ENCODE measurements around the gene LRRC74A. TPM values are rescaled to one million over a fixed set of nuclear protein-coding genes. Genes with fewer than 3 reads are reported as not detected.

LRRC74A gene
- total and polyA plus RNA-seq, 10 of the 15 experiments (the other 5 are each of a cell fraction or from before 2014, with no cell fraction given): not detected

DNA sequence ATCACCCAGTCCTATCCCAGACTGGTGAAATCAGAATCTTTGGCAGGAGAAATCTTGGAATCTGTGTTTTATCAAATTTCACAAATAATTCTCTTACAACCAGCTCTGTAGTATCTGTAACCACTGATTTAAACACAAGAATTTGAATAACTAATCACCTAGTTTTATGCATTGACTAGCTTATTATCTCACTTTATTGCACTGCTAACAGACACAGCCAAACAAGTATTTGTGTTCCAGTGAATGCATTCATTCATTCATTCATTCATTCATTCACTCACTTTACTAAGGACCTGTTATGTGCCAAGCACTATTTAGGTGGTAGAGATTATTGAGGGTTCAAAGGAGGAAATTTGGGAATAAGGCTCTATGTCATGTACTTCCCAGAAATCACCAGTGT is 16.2 kb downstream of the LRRC74A start:
- no peaks in the 10 kb centered on the region for H3K79me2 ChIP-seq (ENCODE audit: control insufficient read depth, insufficient read depth, low read length)
- H3K4me3 ChIP-seq: no peak overlapping the region
- no peak overlapping the region for H2AFZ ChIP-seq (ENCODE audit: control insufficient read depth, low read depth, low read length)
- H4K20me1 ChIP-seq (ENCODE audit: control insufficient read depth, insufficient read depth): no peaks in the 10 kb centered on the region
- intact Hi-C loops (cut with micrococcal nuclease; ENCODE audit: unreplicated experiment): no loop called here
- BruUV-seq (replicated peaks): no TSS peak
- no peak overlapping the region for H3K9ac ChIP-seq (ENCODE audit: control insufficient read depth, insufficient read depth, low read length)
- FAIRE-seq (no peak), DNase-seq (ENCODE audit: low read depth, low spot score) (no peak), ATAC-seq (no peak)
- no peak for TF ChIP-seq DPF2 (IDR thresholded peaks at IDR 0.05)
- peak; percentile 68; the same call in 1 of the 2 replicates for TF ChIP-seq ZNF24 (IDR thresholded peaks at IDR 0.05)
- H3K36me3 ChIP-seq (ENCODE audit: control insufficient read depth in 2 of 2, insufficient read depth in 2 of 2, low read length in 1 of 2): no peaks in the 10 kb centered on the region
- no peak overlapping the region for H3K4me2 ChIP-seq (ENCODE audit: control insufficient read depth, insufficient read depth)
- in situ Hi-C loops (cut with MboI): no loop called here
- ChIA-PET CTCF (interaction anchor here (0.6 to 1.2 kb wide), 2 partner anchors 76 to 228 kb away, joined by 3 read pairs; no protein-coding TSS in a partner anchor), SMC1A (ENCODE audit: uncharacterized antibody, unreplicated experiment) (no interaction called here), RAD21 (ENCODE audit: unreplicated experiment) (interaction anchor here (0.7 kb wide), 1 partner anchor 30 kb away, joined by 3 read pairs; no protein-coding TSS in a partner anchor), POLR2A (no interaction called here)
- no peaks in the 10 kb centered on the region for H3K9me3 ChIP-seq (replicated peaks; ENCODE audit: control insufficient read depth, insufficient read depth, low read length)
- no peaks in the 10 kb centered on the region; a peak in 2 of 4 replicates for H3K27me3 ChIP-seq (replicated peaks in 1 of 2; ENCODE audit: control insufficient read depth in 2 of 2, insufficient read depth in 2 of 2, low read length in 1 of 2)
- no peaks in the 10 kb centered on the region for H3K4me1 ChIP-seq (ENCODE audit: control insufficient read depth, insufficient read depth, low read length)
- no peak overlapping the region for H3K27ac ChIP-seq (ENCODE audit: control insufficient read depth, insufficient read depth)

DNA sequence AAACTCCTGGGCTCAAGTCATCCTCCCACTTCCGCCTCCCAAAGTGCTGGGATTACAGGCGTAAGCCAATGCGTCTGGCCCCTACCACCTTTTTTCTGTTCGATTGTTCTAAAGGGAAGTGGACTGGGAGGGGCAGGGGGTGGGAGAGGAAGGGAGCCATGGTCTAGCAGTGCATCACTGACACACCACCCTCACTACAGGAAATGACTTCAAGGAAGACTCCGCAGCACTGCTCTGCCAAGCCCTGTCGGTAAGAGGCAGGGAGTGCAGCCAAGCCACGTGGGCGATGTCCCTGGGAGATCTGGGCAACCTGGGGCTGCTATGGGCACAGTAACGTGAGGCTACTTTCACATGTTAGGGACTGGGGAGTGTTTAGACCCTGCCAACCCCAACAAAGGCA is 18.0 kb downstream of the LRRC74A start:
- 34% methylated on average over 9 of the region's 9 CpGs for WGBS (ENCODE audit: insufficient coverage, insufficient replicate concordance, low lambda C conversion rate, missing lambda C conversion rate)
- in situ Hi-C loops (cut with MboI): no loop called here
- Histone ChIP-seq H3K9me3 (replicated peaks; ENCODE audit: control insufficient read depth, insufficient read depth, low read length) (no peaks in the 10 kb centered on the region), H3K27me3 (replicated peaks in 1 of 2; ENCODE audit: control insufficient read depth in 2 of 2, insufficient read depth in 2 of 2, low read length in 1 of 2) (no peaks in the 10 kb centered on the region), H3K4me3 (no peak overlapping the region), H3K9ac (ENCODE audit: control insufficient read depth, insufficient read depth, low read length) (no peak overlapping the region), H3K4me1 (ENCODE audit: control insufficient read depth, insufficient read depth, low read length) (no peaks in the 10 kb centered on the region), H2AFZ (ENCODE audit: control insufficient read depth, low read depth, low read length) (no peak overlapping the region), H4K20me1 (ENCODE audit: control insufficient read depth, insufficient read depth) (no peaks in the 10 kb centered on the region), H3K79me2 (ENCODE audit: control insufficient read depth, insufficient read depth, low read length) (no peaks in the 10 kb centered on the region), H3K27ac (ENCODE audit: control insufficient read depth, insufficient read depth) (no peak overlapping the region), H3K36me3 (ENCODE audit: control insufficient read depth in 2 of 2, insufficient read depth in 2 of 2, low read length in 1 of 2) (no peaks in the 10 kb centered on the region), H3K4me2 (ENCODE audit: control insufficient read depth, insufficient read depth) (no peak overlapping the region)
- ChIA-PET CTCF (no interaction called here), SMC1A (ENCODE audit: uncharacterized antibody, unreplicated experiment) (no interaction called here), POLR2A (no interaction called here), RAD21 (ENCODE audit: unreplicated experiment) (interaction anchor here (0.7 kb wide), 1 partner anchor 30 kb away, joined by 3 read pairs; no protein-coding TSS in a partner anchor)
- no peak for FAIRE-seq
- no peak for TF ChIP-seq MYC (IDR thresholded peaks at IDR 0.05; ENCODE audit: insufficient read depth, insufficient read length, insufficient replicate concordance, low read length, severe bottlenecking)
- TF ChIP-seq, protein P1, sequence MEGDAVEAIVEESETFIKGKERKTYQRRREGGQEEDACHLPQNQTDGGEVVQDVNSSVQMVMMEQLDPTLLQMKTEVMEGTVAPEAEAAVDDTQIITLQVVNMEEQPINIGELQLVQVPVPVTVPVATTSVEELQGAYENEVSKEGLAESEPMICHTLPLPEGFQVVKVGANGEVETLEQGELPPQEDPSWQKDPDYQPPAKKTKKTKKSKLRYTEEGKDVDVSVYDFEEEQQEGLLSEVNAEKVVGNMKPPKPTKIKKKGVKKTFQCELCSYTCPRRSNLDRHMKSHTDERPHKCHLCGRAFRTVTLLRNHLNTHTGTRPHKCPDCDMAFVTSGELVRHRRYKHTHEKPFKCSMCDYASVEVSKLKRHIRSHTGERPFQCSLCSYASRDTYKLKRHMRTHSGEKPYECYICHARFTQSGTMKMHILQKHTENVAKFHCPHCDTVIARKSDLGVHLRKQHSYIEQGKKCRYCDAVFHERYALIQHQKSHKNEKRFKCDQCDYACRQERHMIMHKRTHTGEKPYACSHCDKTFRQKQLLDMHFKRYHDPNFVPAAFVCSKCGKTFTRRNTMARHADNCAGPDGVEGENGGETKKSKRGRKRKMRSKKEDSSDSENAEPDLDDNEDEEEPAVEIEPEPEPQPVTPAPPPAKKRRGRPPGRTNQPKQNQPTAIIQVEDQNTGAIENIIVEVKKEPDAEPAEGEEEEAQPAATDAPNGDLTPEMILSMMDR (IDR thresholded peaks at IDR 0.05 in 2 of 3, conservative IDR thresholded peaks at IDR 0.05 in 1 of 3; ENCODE audit: control insufficient read depth in 2 of 3, extremely low read depth in 1 of 3, insufficient read depth in 1 of 3, low read depth in 3 of 3, low read length in 3 of 3): 0 out of 6 replicates have a peak, but pooled peaks of 1 of the 3 experiments have one; percentile 26
- peak; percentile 88 for ATAC-seq
- intact Hi-C loops (cut with micrococcal nuclease; ENCODE audit: unreplicated experiment): no loop called here
- no peak for DNase-seq (ENCODE audit: low read depth, low spot score)
- BruUV-seq (replicated peaks): no TSS peak
